Measurements from ENCODE around the gene NR3C1.

NR3C1 gene

GRCh38 chr5:143434261-143435209 is 31.0 kb upstream of the NR3C1 start:
- no peaks in the 10 kb centered on the region for H3K36me3 ChIP-seq (ENCODE audit: insufficient read depth, low read length)
- no peak overlapping the region for H3K4me3 ChIP-seq (ENCODE audit: low read length)
- peaks cover 5% of the 10 kb centered on the region for H3K4me1 ChIP-seq (ENCODE audit: insufficient read depth, low read length)
- H3K9me3 ChIP-seq (ENCODE audit: low read length): no peaks in the 10 kb centered on the region
- no peak overlapping the region for H2AFZ ChIP-seq (ENCODE audit: low read depth, low read length)
- no peaks in the 10 kb centered on the region for H3K27me3 ChIP-seq (ENCODE audit: insufficient read depth, low read length)

- H3K27me3 ChIP-seq (ENCODE audit: insufficient read depth, low read length): no peaks in the 10 kb centered on the region
- peaks cover 5% of the 10 kb centered on the region for H3K4me1 ChIP-seq (ENCODE audit: insufficient read depth, low read length)
- no peak overlapping the region for H2AFZ ChIP-seq (ENCODE audit: low read depth, low read length)
- no peaks in the 10 kb centered on the region for H3K9me3 ChIP-seq (ENCODE audit: low read length)
- H3K36me3 ChIP-seq (ENCODE audit: insufficient read depth, low read length): no peaks in the 10 kb centered on the region
- no peak overlapping the region for H3K4me3 ChIP-seq (ENCODE audit: low read length)
Observed at GRCh38 chr5:143433670-143434069, 30.2 kb upstream of the NR3C1 start.

DNA sequence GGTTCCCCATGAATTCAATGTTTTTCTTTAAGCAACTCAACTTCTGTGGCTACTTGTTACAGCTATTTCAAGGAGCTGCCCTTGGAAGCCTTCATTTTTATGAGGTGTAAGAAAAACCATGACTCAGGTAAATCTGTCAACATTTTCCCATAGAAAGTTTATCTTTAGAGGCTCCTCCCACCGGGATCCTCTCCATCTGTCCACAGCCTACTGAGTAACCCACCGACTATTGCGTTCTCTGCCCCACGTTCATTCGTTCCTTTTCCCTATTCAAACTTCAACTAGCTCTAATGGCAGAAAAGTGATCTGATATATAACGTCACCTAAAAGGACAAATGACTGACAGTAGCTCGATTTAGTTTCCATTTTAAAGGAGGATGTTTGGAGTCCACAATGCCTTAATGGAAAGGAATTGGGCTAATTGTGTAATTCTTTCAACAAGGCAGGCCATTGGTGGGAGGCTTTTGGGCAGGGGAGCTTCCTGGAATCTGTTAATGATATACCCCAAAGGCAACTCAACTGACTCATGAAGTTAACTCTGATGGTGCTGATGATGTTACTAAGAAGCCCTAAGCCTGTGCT is 29.3 kb upstream of the NR3C1 start:
- Histone ChIP-seq H3K36me3 (ENCODE audit: insufficient read depth, low read length) (no peaks in the 10 kb centered on the region), H3K4me3 (ENCODE audit: low read length) (no peak overlapping the region), H3K9me3 (ENCODE audit: low read length) (no peaks in the 10 kb centered on the region), H3K27me3 (ENCODE audit: insufficient read depth, low read length) (no peaks in the 10 kb centered on the region), H2AFZ (ENCODE audit: low read depth, low read length) (no peak overlapping the region), H3K4me1 (ENCODE audit: insufficient read depth, low read length) (peaks cover 3% of the 10 kb centered on the region)

GRCh38 chr5:143431789-143432188 is 28.3 kb upstream of the NR3C1 start:
- no peaks in the 10 kb centered on the region for H3K4me1 ChIP-seq (ENCODE audit: insufficient read depth, low read length)
- H3K9me3 ChIP-seq (ENCODE audit: low read length): no peaks in the 10 kb centered on the region
- no peak overlapping the region for H2AFZ ChIP-seq (ENCODE audit: low read depth, low read length)
- no peak overlapping the region for H3K4me3 ChIP-seq (ENCODE audit: low read length)
- no peaks in the 10 kb centered on the region for H3K36me3 ChIP-seq (ENCODE audit: insufficient read depth, low read length)
- no peaks in the 10 kb centered on the region for H3K27me3 ChIP-seq (ENCODE audit: insufficient read depth, low read length)

GRCh38 chr5:143428738-143429420 is 25.4 kb upstream of the NR3C1 start:
- Histone ChIP-seq H2AFZ (ENCODE audit: low read depth, low read length) (no peak overlapping the region), H3K9me3 (ENCODE audit: low read length) (no peaks in the 10 kb centered on the region), H3K4me3 (ENCODE audit: low read length) (no peak overlapping the region), H3K36me3 (ENCODE audit: insufficient read depth, low read length) (no peaks in the 10 kb centered on the region), H3K4me1 (ENCODE audit: insufficient read depth, low read length) (no peaks in the 10 kb centered on the region), H3K27me3 (ENCODE audit: insufficient read depth, low read length) (no peaks in the 10 kb centered on the region)

- no peaks in the 10 kb centered on the region for H3K27me3 ChIP-seq (ENCODE audit: insufficient read depth, low read length)
- no peaks in the 10 kb centered on the region for H3K4me1 ChIP-seq (ENCODE audit: insufficient read depth, low read length)
- no peak overlapping the region for H2AFZ ChIP-seq (ENCODE audit: low read depth, low read length)
- H3K36me3 ChIP-seq (ENCODE audit: insufficient read depth, low read length): no peaks in the 10 kb centered on the region
- no peaks in the 10 kb centered on the region for H3K9me3 ChIP-seq (ENCODE audit: low read length)
- H3K4me3 ChIP-seq (ENCODE audit: low read length): no peak overlapping the region
Observed at GRCh38 chr5:143428155-143428554, 24.7 kb upstream of the NR3C1 start.

GRCh38 chr5:143427122-143427735 is 23.7 kb upstream of the NR3C1 start:
- no peak overlapping the region for H2AFZ ChIP-seq (ENCODE audit: low read depth, low read length)
- no peaks in the 10 kb centered on the region for H3K4me1 ChIP-seq (ENCODE audit: insufficient read depth, low read length)
- no peaks in the 10 kb centered on the region for H3K36me3 ChIP-seq (ENCODE audit: insufficient read depth, low read length)
- no peak overlapping the region for H3K4me3 ChIP-seq (ENCODE audit: low read length)
- H3K27me3 ChIP-seq (ENCODE audit: insufficient read depth, low read length): no peaks in the 10 kb centered on the region
- no peaks in the 10 kb centered on the region for H3K9me3 ChIP-seq (ENCODE audit: low read length)

DNA sequence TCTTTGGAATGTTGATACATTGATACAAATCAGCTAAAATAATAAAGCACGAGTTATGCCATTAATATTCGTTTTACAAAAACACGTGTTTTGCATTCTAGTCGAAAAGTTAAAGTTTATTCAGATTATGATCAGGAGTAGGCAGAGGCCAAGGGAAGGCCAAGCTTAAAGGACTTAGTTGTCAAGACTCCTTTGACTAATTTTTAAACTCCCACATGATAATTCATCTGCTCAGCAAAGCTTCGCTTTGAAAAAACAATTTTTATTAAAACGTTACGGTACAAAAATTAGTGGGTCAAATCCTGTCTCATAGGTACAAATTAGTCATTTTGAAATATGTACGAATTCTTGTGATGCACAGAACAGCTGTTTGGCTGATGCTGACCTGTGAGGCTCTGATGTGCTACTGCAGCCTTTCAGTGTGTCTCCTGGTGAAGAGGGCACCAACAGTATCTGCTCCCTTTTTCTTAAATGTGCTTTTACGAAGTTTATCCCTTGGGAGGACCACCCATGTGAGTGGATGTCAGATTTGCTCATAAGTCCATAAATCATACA is 23.0 kb upstream of the NR3C1 start:
- Histone ChIP-seq H3K4me3 (ENCODE audit: low read length) (no peak overlapping the region), H3K27me3 (ENCODE audit: insufficient read depth, low read length) (no peaks in the 10 kb centered on the region), H3K4me1 (ENCODE audit: insufficient read depth, low read length) (no peaks in the 10 kb centered on the region), H3K9me3 (ENCODE audit: low read length) (no peaks in the 10 kb centered on the region), H2AFZ (ENCODE audit: low read depth, low read length) (no peak overlapping the region), H3K36me3 (ENCODE audit: insufficient read depth, low read length) (no peaks in the 10 kb centered on the region)

- Histone ChIP-seq H3K4me3 (ENCODE audit: low read length) (no peak overlapping the region), H3K9me3 (ENCODE audit: low read length) (no peaks in the 10 kb centered on the region), H2AFZ (ENCODE audit: low read depth, low read length) (no peak overlapping the region)
Observed at GRCh38 chr5:143425835-143426234, 22.3 kb upstream of the NR3C1 start.

GRCh38 chr5:143418140-143418866 is 14.8 kb upstream of the NR3C1 start:
- Histone ChIP-seq H3K27me3 (ENCODE audit: insufficient read depth, low read length) (no peaks in the 10 kb centered on the region), H3K36me3 (ENCODE audit: insufficient read depth, low read length) (no peaks in the 10 kb centered on the region), H3K4me3 (ENCODE audit: low read length) (no peak overlapping the region), H3K9me3 (ENCODE audit: low read length) (no peaks in the 10 kb centered on the region), H3K4me1 (ENCODE audit: insufficient read depth, low read length) (no peaks in the 10 kb centered on the region), H2AFZ (ENCODE audit: low read depth, low read length) (no peak overlapping the region)

More at GRCh38 chr5:143425835-143426234, 22.3 kb upstream of the NR3C1 start:
- H3K4me1 ChIP-seq (ENCODE audit: insufficient read depth, low read length): no peaks in the 10 kb centered on the region
- no peaks in the 10 kb centered on the region for H3K36me3 ChIP-seq (ENCODE audit: insufficient read depth, low read length)
- no peaks in the 10 kb centered on the region for H3K27me3 ChIP-seq (ENCODE audit: insufficient read depth, low read length)

DNA sequence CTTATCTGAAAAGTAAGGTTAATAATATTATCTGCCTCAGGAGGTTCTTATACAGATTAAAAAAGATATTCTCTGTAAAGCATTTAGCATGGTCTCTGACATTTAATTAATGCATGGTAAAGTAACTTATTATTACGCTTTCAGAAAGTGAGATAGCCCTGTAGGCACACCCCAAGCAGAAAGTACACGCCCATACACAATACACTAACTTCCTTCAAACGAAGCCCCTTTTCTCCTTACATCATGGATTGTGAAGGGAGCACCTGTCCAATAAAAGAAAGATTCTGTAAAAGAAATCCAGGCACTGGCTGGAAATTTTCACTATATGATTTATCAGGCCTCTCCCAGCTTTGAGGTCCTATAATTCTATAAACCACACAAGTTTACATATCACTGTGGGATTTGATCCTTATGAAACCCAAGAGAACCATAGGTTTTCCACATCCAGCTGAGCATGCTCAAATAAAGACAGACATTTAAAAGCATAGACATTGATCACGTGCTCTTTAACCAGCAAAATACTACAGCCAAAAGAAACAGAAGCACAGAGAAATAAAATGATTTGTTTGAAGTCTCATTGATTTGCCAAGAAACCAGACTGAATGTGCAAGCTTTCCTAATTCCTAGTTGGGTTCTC is 14.1 kb upstream of the NR3C1 start:
- no peak overlapping the region for H2AFZ ChIP-seq (ENCODE audit: low read depth, low read length)
- H3K36me3 ChIP-seq (ENCODE audit: insufficient read depth, low read length): no peaks in the 10 kb centered on the region
- no peaks in the 10 kb centered on the region for H3K4me1 ChIP-seq (ENCODE audit: insufficient read depth, low read length)
- no peaks in the 10 kb centered on the region for H3K9me3 ChIP-seq (ENCODE audit: low read length)
- H3K27me3 ChIP-seq (ENCODE audit: insufficient read depth, low read length): no peaks in the 10 kb centered on the region
- no peak overlapping the region for H3K4me3 ChIP-seq (ENCODE audit: low read length)

- Histone ChIP-seq H3K27me3 (ENCODE audit: insufficient read depth, low read length) (no peaks in the 10 kb centered on the region), H3K4me1 (ENCODE audit: insufficient read depth, low read length) (no peaks in the 10 kb centered on the region), H3K9me3 (ENCODE audit: low read length) (no peaks in the 10 kb centered on the region), H3K36me3 (ENCODE audit: insufficient read depth, low read length) (no peaks in the 10 kb centered on the region), H2AFZ (ENCODE audit: low read depth, low read length) (no peak overlapping the region), H3K4me3 (ENCODE audit: low read length) (no peak overlapping the region)
Observed at GRCh38 chr5:143416411-143416810, 12.9 kb upstream of the NR3C1 start.

Data from neuron (in vitro differentiated cells).